ENCODE results near the gene TPX2. TPM values are rescaled to one million over a fixed set of nuclear protein-coding genes. Genes with fewer than 3 reads are reported as not detected.
A peak's percentile ranks its signal among the peaks of the same experiment; 100 is the strongest.

TPX2 gene
- total and polyA plus RNA-seq, 2 experiments from 2014 or later, result 37.7 to 39.6 TPM

DNA sequence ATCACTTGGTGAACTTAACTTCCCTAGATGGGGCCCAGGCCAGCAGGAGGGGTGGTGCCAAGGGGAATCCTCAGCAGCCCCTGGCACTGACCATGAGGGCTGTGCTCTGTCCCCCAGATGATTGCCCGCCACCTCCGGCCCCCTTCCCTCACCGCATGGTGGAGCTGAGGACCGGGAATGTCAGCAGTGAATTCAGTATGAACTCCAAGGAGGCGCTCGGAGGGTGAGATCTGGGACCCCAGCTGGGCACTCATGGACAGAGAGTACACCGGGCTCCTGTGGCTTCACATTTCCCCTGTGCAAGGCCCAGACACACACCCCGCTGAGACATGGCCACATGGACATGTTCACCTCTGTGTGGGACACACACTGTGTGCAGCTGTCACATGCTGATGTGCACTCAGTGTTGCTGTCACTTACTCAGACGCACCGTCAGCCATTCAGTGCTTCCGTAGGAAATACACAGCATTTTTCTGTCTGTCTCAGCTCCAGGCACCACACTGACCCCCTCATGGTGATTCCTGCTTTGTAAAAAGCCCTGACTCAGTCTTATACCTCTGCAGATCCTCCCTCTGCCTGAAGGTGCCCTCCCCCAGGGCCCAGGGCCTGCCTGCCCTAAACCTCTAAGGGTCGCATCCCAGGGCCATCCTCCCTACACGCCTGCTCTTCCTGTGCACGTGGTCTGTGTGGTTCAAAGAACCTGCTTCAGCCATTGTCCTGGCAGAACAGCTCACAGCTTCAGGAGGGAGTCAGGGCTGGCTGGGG lies 84.5 kb downstream of the TPX2 start:
- Histone ChIP-seq H3K79me2 (ENCODE audit: insufficient read depth) (no peaks in the 10 kb centered on the region), H3K27ac (no peak overlapping the region), H3K4me2 (ENCODE audit: unreplicated experiment) (no peak overlapping the region), H3K27me3 (replicated peaks; ENCODE audit: insufficient read depth) (no peaks in the 10 kb centered on the region; the same call in 1 of the 2 replicates), H3K9ac (no peak overlapping the region), H3K4me3 (no peak overlapping the region), H3F3A (ENCODE audit: insufficient read depth) (no peaks in the 10 kb centered on the region), H4K20me1 (ENCODE audit: insufficient read depth) (no peaks in the 10 kb centered on the region), H2AFZ (no peak overlapping the region), H3K9me2 (ENCODE audit: insufficient read depth) (no peaks in the 10 kb centered on the region), H3K4me1 (ENCODE audit: insufficient read depth) (no peaks in the 10 kb centered on the region), H3K36me3 (ENCODE audit: low read depth) (no peaks in the 10 kb centered on the region), H3K9me3 (ENCODE audit: low read depth) (no peaks in the 10 kb centered on the region)
- DNase-seq, result peak; percentile 25
- WGBS, 2 experiments (ENCODE audit: low coverage in 1 of 2, low lambda C conversion rate in 2 of 2, missing lambda C conversion rate in 2 of 2), result 62 to 68% methylated on average over 13 to 14 of the region's 14 CpGs
- no peak for TF ChIP-seq EZH2phosphoT487 (IDR thresholded peaks at IDR 0.05; ENCODE audit: insufficient read depth, low read depth)
- no peak for TF ChIP-seq EZH2 (IDR thresholded peaks at IDR 0.05; ENCODE audit: insufficient read depth, poor library complexity, severe bottlenecking)
- in situ Hi-C loops (cut with MboI), result no loop called here

DNA sequence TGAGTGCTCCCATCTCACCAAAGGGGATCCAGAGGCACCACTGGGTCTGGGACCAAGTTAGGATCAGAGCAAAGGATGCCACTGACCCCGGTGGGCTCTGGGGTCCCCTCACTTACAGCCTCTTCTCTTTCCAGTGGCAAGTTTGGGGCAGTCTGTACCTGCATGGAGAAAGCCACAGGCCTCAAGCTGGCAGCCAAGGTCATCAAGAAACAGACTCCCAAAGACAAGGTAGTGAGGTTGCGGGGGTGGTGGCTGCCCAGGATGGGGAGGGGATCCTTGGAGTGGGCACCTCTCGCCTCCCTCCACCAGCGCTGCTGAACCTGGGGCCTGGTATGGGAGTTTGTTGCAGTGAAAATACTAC lies 85.0 kb downstream of the TPX2 start:
- TF ChIP-seq EZH2phosphoT487 (IDR thresholded peaks at IDR 0.05; ENCODE audit: insufficient read depth, low read depth), result no peak
- TF ChIP-seq EZH2 (IDR thresholded peaks at IDR 0.05; ENCODE audit: insufficient read depth, poor library complexity, severe bottlenecking), result no peak
- Histone ChIP-seq H3K27me3 (replicated peaks; ENCODE audit: insufficient read depth) (no peaks in the 10 kb centered on the region; the same call in 1 of the 2 replicates), H3K36me3 (ENCODE audit: low read depth) (no peaks in the 10 kb centered on the region), H3K4me2 (ENCODE audit: unreplicated experiment) (no peak overlapping the region), H3K4me1 (ENCODE audit: insufficient read depth) (no peaks in the 10 kb centered on the region), H4K20me1 (ENCODE audit: insufficient read depth) (no peaks in the 10 kb centered on the region), H3K79me2 (ENCODE audit: insufficient read depth) (no peaks in the 10 kb centered on the region), H3K27ac (no peak overlapping the region), H3K9me3 (ENCODE audit: low read depth) (no peaks in the 10 kb centered on the region), H3K4me3 (no peak overlapping the region), H3K9me2 (ENCODE audit: insufficient read depth) (no peaks in the 10 kb centered on the region), H2AFZ (no peak overlapping the region), H3F3A (ENCODE audit: insufficient read depth) (no peaks in the 10 kb centered on the region), H3K9ac (no peak overlapping the region)
- 82 to 90% methylated on average over 4 of the region's 4 CpGs for WGBS, 2 experiments (ENCODE audit: low coverage in 1 of 2, low lambda C conversion rate in 2 of 2, missing lambda C conversion rate in 2 of 2)
- in situ Hi-C loops (cut with MboI), result no loop called here
- no peak for DNase-seq

DNA sequence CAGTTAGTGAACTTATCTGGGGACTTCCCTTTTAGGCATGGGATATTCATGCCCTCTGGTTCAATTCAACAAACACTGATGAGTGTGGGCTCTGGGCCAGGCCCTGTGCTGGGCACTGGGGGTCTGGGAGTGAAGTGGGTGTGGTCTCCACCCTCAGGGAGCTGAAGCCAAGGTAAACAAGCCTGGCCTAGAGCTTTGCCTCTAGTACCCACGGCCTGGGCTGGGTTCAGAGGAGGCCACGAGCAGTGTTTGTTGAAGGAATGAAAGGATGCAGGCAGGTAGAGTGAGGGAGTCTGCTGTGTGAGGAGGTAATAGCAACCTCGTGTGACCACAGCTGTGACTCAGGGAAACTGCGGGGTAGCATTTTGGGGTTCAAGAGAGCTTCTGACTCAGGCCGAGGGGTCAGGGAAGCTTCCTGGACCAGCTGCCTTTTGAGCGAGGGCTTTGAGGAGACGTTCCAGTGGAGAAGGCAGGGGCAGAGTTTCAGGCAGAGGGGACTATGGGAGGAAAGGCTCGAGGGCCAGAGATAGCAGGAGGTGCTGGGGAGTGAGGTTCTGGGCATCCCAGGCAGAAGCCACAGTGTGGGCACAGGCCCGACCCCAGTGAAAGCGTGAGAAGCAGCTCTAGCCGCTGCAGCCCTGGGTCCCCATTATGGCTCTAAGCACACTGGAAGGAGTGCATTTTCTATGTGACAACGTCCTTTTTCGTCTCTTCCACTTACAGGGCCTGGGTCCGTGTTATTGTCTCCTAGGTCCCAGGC lies 85.6 kb downstream of the TPX2 start:
- Histone ChIP-seq H3K4me2 (ENCODE audit: unreplicated experiment) (no peak overlapping the region), H3F3A (ENCODE audit: insufficient read depth) (no peaks in the 10 kb centered on the region), H3K79me2 (ENCODE audit: insufficient read depth) (no peaks in the 10 kb centered on the region), H3K9ac (no peak overlapping the region), H3K27me3 (replicated peaks; ENCODE audit: insufficient read depth) (no peaks in the 10 kb centered on the region; the same call in 1 of the 2 replicates), H3K9me2 (ENCODE audit: insufficient read depth) (no peaks in the 10 kb centered on the region), H3K36me3 (ENCODE audit: low read depth) (no peaks in the 10 kb centered on the region), H2AFZ (no peak overlapping the region), H3K27ac (no peak overlapping the region), H3K4me3 (no peak overlapping the region), H3K9me3 (ENCODE audit: low read depth) (no peaks in the 10 kb centered on the region), H3K4me1 (ENCODE audit: insufficient read depth) (no peaks in the 10 kb centered on the region), H4K20me1 (ENCODE audit: insufficient read depth) (no peaks in the 10 kb centered on the region)
- WGBS, 2 experiments (ENCODE audit: low coverage in 1 of 2, low lambda C conversion rate in 2 of 2, missing lambda C conversion rate in 2 of 2), result 80 to 81% methylated on average over 14 of the region's 14 CpGs
- TF ChIP-seq EZH2phosphoT487 (IDR thresholded peaks at IDR 0.05; ENCODE audit: insufficient read depth, low read depth) (no peak), EZH2 (IDR thresholded peaks at IDR 0.05; ENCODE audit: insufficient read depth, poor library complexity, severe bottlenecking) (no peak)
- no peak for DNase-seq
- in situ Hi-C loops (cut with MboI), result no loop called here

- in situ Hi-C loops (cut with MboI), result no loop called here
These were observed 87.0 kb downstream of the TPX2 start for GRCh38 chr20:31826074-31826473.

More at GRCh38 chr20:31826074-31826473, 87.0 kb downstream of the TPX2 start:
- H3F3A ChIP-seq (ENCODE audit: insufficient read depth), result no peaks in the 10 kb centered on the region
- no peaks in the 10 kb centered on the region for H3K79me2 ChIP-seq (ENCODE audit: insufficient read depth)
- no peaks in the 10 kb centered on the region for H3K36me3 ChIP-seq (ENCODE audit: low read depth)
- no peak overlapping the region for H3K4me3 ChIP-seq
- WGBS, 2 experiments (ENCODE audit: low coverage in 1 of 2, low lambda C conversion rate in 2 of 2, missing lambda C conversion rate in 2 of 2), result 92 to 95% methylated on average over 5 of the region's 5 CpGs
- no peak for DNase-seq
- no peak overlapping the region for H3K9ac ChIP-seq
- H3K9me3 ChIP-seq (ENCODE audit: low read depth), result no peaks in the 10 kb centered on the region
- no peaks in the 10 kb centered on the region for H3K4me1 ChIP-seq (ENCODE audit: insufficient read depth)
- H3K27ac ChIP-seq, result no peak overlapping the region
- H2AFZ ChIP-seq, result no peak overlapping the region
- H3K27me3 ChIP-seq (replicated peaks; ENCODE audit: insufficient read depth), result no peaks in the 10 kb centered on the region; the same call in 1 of the 2 replicates
- TF ChIP-seq EZH2phosphoT487 (IDR thresholded peaks at IDR 0.05; ENCODE audit: insufficient read depth, low read depth), result no peak
- H3K9me2 ChIP-seq (ENCODE audit: insufficient read depth), result no peaks in the 10 kb centered on the region
- H3K4me2 ChIP-seq (ENCODE audit: unreplicated experiment), result no peak overlapping the region
- H4K20me1 ChIP-seq (ENCODE audit: insufficient read depth), result no peaks in the 10 kb centered on the region
